K562 (cell line): ENCODE results near the gene IP6K3. TPM values are rescaled to one million over a fixed set of nuclear protein-coding genes. Genes with fewer than 3 reads are reported as not detected.

ENCODE experiments used
- CREB1 ChIP-seq, 2 experiments: sonication (generic) in 1 of 2; formaldehyde crosslinking in 1 of 2; IDR thresholded peaks; 2 replicates each; pipeline versions ENCODE4 v1.6.1 to v1.8.0; 2012 to 2022; ENCODE audit warnings: inconsistent platforms in 1 of 2, mild to moderate bottlenecking in 1 of 2, missing genetic modification reagents in 1 of 2, moderate library complexity in 1 of 2
- DACH1 ChIP-seq: fragments of 450-650 bp; IDR thresholded peaks from 2 replicates; pipeline ENCODE4 v1.6.1; 2018; ENCODE audit not compliant: partially characterized antibody
- E2F1 ChIP-seq: sonication (generic); formaldehyde crosslinking; IDR thresholded peaks from 2 replicates; pipeline ENCODE4 v1.8.1; 2023; ENCODE audit warnings: mild to moderate bottlenecking, missing genetic modification reagents, moderate library complexity
- EHMT2 ChIP-seq: fragments of 450-650 bp; IDR thresholded peaks from 2 replicates; pipeline ENCODE4 v1.6.1; 2018; ENCODE audit warnings: antibody characterized with exemption
- FOXK2 ChIP-seq, 2 experiments: fragments of 450-650 bp; IDR thresholded peaks in 1 of 2; conservative IDR thresholded peaks in 1 of 2; 2 replicates each; pipeline ENCODE4 v1.6.1; 2016; ENCODE audit warnings: low read depth in 2 of 2, mild to moderate bottlenecking in 1 of 2
- JUND ChIP-seq, 2 experiments: IDR thresholded peaks; 2 replicates in 1 of 2; 3 replicates in 1 of 2; pipeline ENCODE4 v1.6.1; 2011; ENCODE audit warnings: borderline replicate concordance in 2 of 2, low read depth in 2 of 2, low read length in 2 of 2, improper control_type of control experiment in 1 of 2, missing biosample characterization in 1 of 2, missing genetic modification characterization in 1 of 2, missing genetic modification reagents in 1 of 2
- KLF16 ChIP-seq: IDR thresholded peaks from 2 replicates; pipeline ENCODE4 v1.6.1; 2016; ENCODE audit warnings: antibody characterized with exemption
- MLX ChIP-seq, 2 experiments: fragments of 450-650 bp in 1 of 2; sonication (generic) in 1 of 2; formaldehyde crosslinking; conservative IDR thresholded peaks; 2 replicates each; pipeline versions ENCODE4 v1.4.0 to v1.8.1; 2020 to 2022; ENCODE audit warnings: mild to moderate bottlenecking in 1 of 2, missing genetic modification reagents in 1 of 2
- MTA3 ChIP-seq: fragments of 450-650 bp; formaldehyde crosslinking; IDR thresholded peaks from 2 replicates; pipeline ENCODE4 v1.6.1; 2017; ENCODE audit warnings: mild to moderate bottlenecking, borderline replicate concordance
- PKNOX1 ChIP-seq: fragments of 450-650 bp; IDR thresholded peaks from 2 replicates; pipeline ENCODE4 v1.6.1; 2016
- PURB ChIP-seq: sonication (generic); formaldehyde crosslinking; IDR thresholded peaks from 2 replicates; pipeline ENCODE4 v1.9.0; 2021; ENCODE audit warnings: low read depth, mild to moderate bottlenecking, missing genetic modification reagents
- STAG1 ChIP-seq: sonication (generic); formaldehyde crosslinking; IDR thresholded peaks from 2 replicates; pipeline ENCODE4 v1.5.0; 2020; ENCODE audit warnings: missing genetic modification reagents, borderline replicate concordance
- TFAP4 ChIP-seq: sonication (generic); formaldehyde crosslinking; IDR thresholded peaks from 2 replicates; pipeline ENCODE4 v1.8.0; 2022; ENCODE audit warnings: missing genetic modification reagents, mild to moderate bottlenecking, moderate library complexity, borderline replicate concordance
- ZNF311 ChIP-seq: fragments of 250-450 bp; sonication (Bioruptor Pico); IDR thresholded peaks from 2 replicates; pipeline ENCODE4 v1.4.0; 2020; ENCODE audit warnings: mild to moderate bottlenecking, moderate library complexity
- ZNF41 ChIP-seq: fragments of 250-450 bp; sonication (Bioruptor Pico); conservative IDR thresholded peaks from 2 replicates; pipeline ENCODE4 v1.4.0; 2020; ENCODE audit warnings: mild to moderate bottlenecking
- ZNF696 ChIP-seq: fragments of 250-450 bp; sonication (Bioruptor Pico); conservative IDR thresholded peaks from 2 replicates; pipeline ENCODE4 v1.4.0; 2020; ENCODE audit warnings: mild to moderate bottlenecking, moderate library complexity
- ZNF75A ChIP-seq: fragments of 450-650 bp; formaldehyde crosslinking; IDR thresholded peaks from 2 replicates; pipeline ENCODE4 v1.4.0; 2020; ENCODE audit warnings: mild to moderate bottlenecking
- polyA plus RNA-seq, 8 experiments: library from polyadenylated mRNA; depleted of rRNA in 4 of 8; stranded (reverse) in 5 of 8; unstranded in 3 of 8; fragments of >200 nt; fragmentation: Nextera tagmentation in 2 of 8; fragmentation: Illumina TruSeq in 1 of 8; extraction: Ambion mirVana in 2 of 8; extraction: Trizol in 1 of 8; gene quantifications; 2 replicates each; pipeline versions ENCODE4 v1.2.1 to v1.2.3, GENCODE V29; 2011 to 2014; ENCODE audit warnings: inconsistent platforms in 1 of 8, missing spikeins in 1 of 8
- total RNA-seq, 7 experiments: library from RNA; depleted of rRNA in 6 of 7; stranded (reverse); fragments of >200 nt in 6 of 7; fragmentation: Illumina TruSeq in 2 of 7; extraction: Trizol in 2 of 7; gene quantifications; 2 replicates each; pipeline versions ENCODE4 v1.2.1 to v1.2.3, GENCODE V29; 2011 to 2021; ENCODE audit warnings: low replicate concordance in 1 of 7
- TF ChIP-seq, protein P1 (sequence below), 3 experiments: fragments of 200-800 bp in 1 of 3; sonication (Bioruptor generic) in 1 of 3; sonication (generic) in 1 of 3; formaldehyde crosslinking in 1 of 3; IDR thresholded peaks; 2 replicates each; pipeline versions ENCODE4 v1.6.1 to v1.8.0; 2016 to 2022; ENCODE audit warnings: mild to moderate bottlenecking in 2 of 3, missing compliant biosample characterization in 2 of 3, missing genetic modification characterization in 2 of 3, missing genetic modification reagents in 1 of 3
- TF ChIP-seq, protein P2 (sequence below): fragments of 450-650 bp; IDR thresholded peaks from 2 replicates; pipeline ENCODE4 v1.6.1; 2017; ENCODE audit warnings: antibody characterized with exemption

Gene IP6K3
- total and polyA plus RNA-seq, 9 of the 15 experiments (the other 6 are each of a cell fraction or from before 2014, with no cell fraction given): not detected

DNA sequence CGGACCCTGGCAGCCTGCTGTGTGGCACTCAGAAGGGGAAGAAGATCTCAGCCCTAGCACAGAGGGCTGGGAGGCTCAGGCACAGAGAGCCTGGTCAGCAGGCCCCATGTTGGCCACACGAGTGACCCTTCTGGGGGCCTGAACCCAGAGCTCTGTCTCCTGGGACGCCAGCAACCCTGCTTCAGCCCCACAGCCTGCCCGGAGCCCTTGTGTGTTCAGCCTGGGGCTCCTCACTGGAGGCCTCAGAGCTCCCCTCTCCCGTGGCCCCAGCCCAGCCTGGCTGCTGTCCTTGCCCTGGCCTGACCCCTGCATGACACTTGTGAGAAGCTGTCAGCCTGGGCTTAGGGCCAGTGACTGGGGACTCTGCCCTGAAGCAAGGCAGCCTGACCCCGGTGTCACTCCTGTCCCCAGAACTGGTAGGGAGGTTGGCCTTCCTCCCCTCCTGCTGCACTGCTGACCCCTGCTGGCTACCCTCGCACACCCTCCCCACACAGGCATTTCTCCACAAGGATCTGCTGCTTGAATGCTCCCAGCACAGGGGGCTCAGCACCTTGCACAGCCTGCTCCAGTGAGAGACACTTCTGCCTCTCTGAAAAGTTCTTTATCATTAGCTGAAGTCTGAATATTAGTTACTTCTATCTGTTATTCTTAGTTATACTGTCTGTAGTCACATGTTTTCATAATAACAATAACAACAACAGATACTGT, 15.4 kb upstream of the IP6K3 start (continued):
- TF ChIP-seq MTA3 (peak; percentile 41; the same call in 1 of the 2 replicates), PKNOX1 (peak; percentile 82), ZNF75A (CRISPR knock-in tag) (no peak), PURB (no peak), STAG1 (CRISPR knock-in tag) (peak; percentile 88), TFAP4 (CRISPR knock-in tag) (peak; percentile 50; the same call in 1 of the 2 replicates), KLF16 (0 out of 2 replicates have a peak, but pooled peaks have one; percentile 52), E2F1 (CRISPR knock-in tag) (no peak), FOXK2 (conservative IDR thresholded peaks at IDR 0.05 in 1 of 2, IDR thresholded peaks at IDR 0.05 in 1 of 2; ENCODE audit: low read depth in 2 of 2) (peak in 1 of 2 experiments; percentile 26; a peak in 1 of 4 replicates), DACH1 (peak; percentile 33), ZNF41 (CRISPR knock-in tag) (no peak), EHMT2 (peak; percentile 67; the same call in 1 of the 2 replicates), ZNF696 (CRISPR knock-in tag) (no peak), ZNF311 (CRISPR knock-in tag) (no peak), MLX (CRISPR knock-in tag; conservative IDR thresholded peaks at IDR 0.05) (no peak), CREB1 (IDR thresholded peaks at IDR 0.05) (no peak), CREB1 (CRISPR knock-in tag; IDR thresholded peaks at IDR 0.05) (peak; percentile 26), JUND (IDR thresholded peaks at IDR 0.05; ENCODE audit: borderline replicate concordance, low read depth, low read length) (peak; percentile 44; the same call in 1 of the 2 replicates), JUND (tag; IDR thresholded peaks at IDR 0.05; ENCODE audit: borderline replicate concordance, low read depth, low read length) (no peak; the same call in 2 of the 3 replicates)
- TF ChIP-seq, protein P1, sequence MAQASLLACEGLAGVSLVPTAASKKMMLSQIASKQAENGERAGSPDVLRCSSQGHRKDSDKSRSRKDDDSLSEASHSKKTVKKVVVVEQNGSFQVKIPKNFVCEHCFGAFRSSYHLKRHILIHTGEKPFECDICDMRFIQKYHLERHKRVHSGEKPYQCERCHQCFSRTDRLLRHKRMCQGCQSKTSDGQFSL (CRISPR knock-in tag; IDR thresholded peaks at IDR 0.05): peak; percentile 74
- TF ChIP-seq, protein P1 (tag; IDR thresholded peaks at IDR 0.05): no peak
- TF ChIP-seq, protein P2, sequence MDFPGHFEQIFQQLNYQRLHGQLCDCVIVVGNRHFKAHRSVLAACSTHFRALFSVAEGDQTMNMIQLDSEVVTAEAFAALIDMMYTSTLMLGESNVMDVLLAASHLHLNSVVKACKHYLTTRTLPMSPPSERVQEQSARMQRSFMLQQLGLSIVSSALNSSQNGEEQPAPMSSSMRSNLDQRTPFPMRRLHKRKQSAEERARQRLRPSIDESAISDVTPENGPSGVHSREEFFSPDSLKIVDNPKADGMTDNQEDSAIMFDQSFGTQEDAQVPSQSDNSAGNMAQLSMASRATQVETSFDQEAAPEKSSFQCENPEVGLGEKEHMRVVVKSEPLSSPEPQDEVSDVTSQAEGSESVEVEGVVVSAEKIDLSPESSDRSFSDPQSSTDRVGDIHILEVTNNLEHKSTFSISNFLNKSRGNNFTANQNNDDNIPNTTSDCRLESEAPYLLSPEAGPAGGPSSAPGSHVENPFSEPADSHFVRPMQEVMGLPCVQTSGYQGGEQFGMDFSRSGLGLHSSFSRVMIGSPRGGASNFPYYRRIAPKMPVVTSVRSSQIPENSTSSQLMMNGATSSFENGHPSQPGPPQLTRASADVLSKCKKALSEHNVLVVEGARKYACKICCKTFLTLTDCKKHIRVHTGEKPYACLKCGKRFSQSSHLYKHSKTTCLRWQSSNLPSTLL: no peak
